ENCODE measurements around the gene RBAK.

GRCh38 chr7:5043661-5044060 lies 2.0 kb upstream of the RBAK start:
- no peak for TF ChIP-seq CTCF (IDR thresholded peaks at IDR 0.05; ENCODE audit: low read depth, low read length)
- no peak for TF ChIP-seq EZH2phosphoT487 (IDR thresholded peaks at IDR 0.05; ENCODE audit: low read depth)

Measured in OCI-LY3 (cell line).